GM10266 (cell line): Measurements from ENCODE around the gene AAMDC.
"Not testable (repeated sequence)": the region's sequence is repeated elsewhere in the genome, so short reads cannot be mapped to it uniquely, and the experiment has no call there.

Source experiments
- DNase-seq: peaks from one replicate; pipeline ENCODE4 v3.0.0; 2012; ENCODE audit errors: extremely low spot score
- CTCF ChIP-seq: IDR thresholded peaks from 2 replicates; pipeline ENCODE4 v1.5.1; 2012; ENCODE audit warnings: mild to moderate bottlenecking, low read depth; ENCODE audit not compliant: control insufficient read depth, insufficient read depth; ENCODE audit errors: missing control alignments

Gene AAMDC

GRCh38 chr11:77851503-77851902 is 30.6 kb downstream of the AAMDC start:
- no peak for DNase-seq
- TF ChIP-seq CTCF, result no peak

GRCh38 chr11:77854838-77855237 is 33.9 kb downstream of the AAMDC start:
- no peak for DNase-seq
- no peak for TF ChIP-seq CTCF

GRCh38 chr11:77857906-77858457 is 37.0 kb downstream of the AAMDC start:
- DNase-seq, result not testable (repeated sequence)

GRCh38 chr11:77861444-77861843 is 40.5 kb downstream of the AAMDC start:
- not testable (repeated sequence) for DNase-seq

DNA sequence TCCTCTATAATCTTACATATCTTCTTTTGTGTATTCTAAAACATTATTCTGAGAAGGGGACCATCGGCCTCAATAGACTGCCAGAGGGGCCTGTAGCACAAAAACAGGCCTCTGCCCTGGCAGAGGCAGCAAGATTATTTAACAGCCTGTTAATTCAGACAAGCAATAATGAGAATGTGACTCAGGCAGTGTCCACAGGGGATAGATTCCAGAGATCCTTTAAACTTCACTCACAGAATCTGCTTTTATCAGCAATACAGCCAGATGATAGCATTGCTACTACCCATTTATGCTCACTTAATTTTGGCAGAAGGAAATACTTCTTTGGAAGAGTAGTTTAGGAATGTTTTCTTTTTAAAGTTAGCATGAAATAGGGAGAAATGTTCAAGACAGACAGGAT is 44.9 kb downstream of the AAMDC start:
- DNase-seq, result no peak
- no peak for TF ChIP-seq CTCF

DNA sequence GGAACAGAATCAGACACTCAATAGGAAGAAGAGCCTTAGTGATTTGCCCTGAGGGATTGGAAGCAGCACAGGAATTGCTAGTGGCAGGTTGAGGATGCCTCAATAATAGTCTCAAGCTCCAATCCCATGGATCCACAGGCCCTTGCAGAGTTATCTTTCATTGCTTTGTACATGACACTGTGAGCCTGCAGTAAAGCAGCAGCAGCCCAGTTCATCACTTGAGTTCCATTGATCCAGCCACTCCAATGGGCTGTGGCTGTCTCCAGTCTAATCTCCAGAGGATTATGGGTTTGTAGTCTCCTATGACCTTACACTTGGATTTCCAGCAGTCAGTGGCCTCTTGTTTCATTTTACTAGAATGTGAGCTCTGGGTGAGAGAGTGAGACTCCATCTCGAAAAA is 45.4 kb downstream of the AAMDC start:
- no peak for DNase-seq
- TF ChIP-seq CTCF, result no peak

DNA sequence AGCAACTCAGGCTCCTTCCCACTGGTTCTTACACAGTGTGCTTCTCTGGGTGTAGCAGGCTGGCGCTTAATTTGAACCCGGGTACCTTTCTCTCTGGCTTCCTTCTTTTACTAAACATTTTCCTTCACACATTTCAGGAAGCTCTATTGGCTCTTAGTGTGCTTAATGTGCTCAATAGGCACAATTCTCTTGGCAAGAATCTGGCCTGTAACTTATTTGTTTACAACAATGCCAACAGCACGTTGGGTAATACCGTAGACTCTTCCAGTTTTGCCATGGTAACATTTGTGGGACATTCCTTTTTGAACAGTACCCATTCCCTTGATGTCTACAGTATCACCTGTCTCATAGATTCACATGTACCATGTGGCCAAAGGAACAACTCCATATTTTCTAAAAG is 47.8 kb downstream of the AAMDC start:
- no peak for TF ChIP-seq CTCF
- no peak for DNase-seq

DNA sequence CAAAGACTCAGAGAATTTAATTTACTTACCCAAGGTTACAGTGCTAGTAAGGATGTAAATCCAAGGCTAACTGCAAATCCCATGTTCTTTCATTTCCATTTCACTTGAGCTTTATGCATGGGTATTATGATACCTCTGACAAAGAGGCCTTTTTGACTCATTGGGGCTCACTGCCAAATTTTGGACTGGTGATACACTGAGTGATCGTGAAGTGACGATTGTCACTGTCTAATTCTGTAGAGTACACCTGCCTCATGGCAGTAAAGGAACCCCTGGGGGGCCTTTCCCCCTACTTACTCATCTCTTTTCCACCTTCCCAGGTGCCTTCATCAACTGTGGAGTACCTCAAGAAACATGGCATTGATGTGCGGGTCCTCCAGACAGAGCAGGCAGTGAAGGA is 50.9 kb downstream of the AAMDC start:
- no peak for TF ChIP-seq CTCF
- DNase-seq, result no peak
